ENCODE data around the gene FAM221B. TPM values are rescaled to one million over a fixed set of nuclear protein-coding genes. Genes with fewer than 3 reads are reported as not detected.

Gene FAM221B
- total RNA-seq, 1 donor from 2014 or later, result 1.1 TPM

DNA sequence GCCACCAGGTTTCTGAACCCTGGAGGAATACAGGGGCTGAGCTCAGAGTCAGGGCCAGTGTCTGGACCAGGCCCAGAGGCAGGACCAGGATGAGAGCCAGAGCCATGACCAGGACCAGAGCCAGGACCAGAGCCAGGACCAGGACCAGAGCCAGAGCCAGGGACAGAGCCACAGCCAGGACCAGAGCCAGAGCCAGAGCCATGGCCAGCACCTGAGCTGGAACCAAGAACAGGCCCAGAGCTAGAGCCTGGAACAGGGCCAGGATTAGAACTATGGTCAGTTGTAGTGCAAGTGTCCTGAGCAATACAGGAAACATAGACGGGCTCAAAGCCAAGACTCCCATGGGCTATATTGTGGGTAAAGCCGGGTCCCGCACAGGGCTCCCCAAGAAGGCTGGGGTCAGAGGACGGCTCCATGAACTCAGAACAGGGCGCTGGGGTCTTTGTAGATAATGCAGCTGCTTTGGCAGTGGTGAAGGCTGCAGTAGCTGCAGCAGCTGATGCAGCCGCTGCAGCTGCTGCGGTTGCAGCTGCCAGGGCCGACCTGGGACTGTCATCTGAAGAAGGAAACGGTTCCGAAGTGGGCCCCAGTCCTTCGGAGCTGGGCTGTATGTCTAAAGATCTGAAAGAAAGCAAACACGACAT is 17.0 kb downstream of the FAM221B start:
- TF ChIP-seq, protein P1, sequence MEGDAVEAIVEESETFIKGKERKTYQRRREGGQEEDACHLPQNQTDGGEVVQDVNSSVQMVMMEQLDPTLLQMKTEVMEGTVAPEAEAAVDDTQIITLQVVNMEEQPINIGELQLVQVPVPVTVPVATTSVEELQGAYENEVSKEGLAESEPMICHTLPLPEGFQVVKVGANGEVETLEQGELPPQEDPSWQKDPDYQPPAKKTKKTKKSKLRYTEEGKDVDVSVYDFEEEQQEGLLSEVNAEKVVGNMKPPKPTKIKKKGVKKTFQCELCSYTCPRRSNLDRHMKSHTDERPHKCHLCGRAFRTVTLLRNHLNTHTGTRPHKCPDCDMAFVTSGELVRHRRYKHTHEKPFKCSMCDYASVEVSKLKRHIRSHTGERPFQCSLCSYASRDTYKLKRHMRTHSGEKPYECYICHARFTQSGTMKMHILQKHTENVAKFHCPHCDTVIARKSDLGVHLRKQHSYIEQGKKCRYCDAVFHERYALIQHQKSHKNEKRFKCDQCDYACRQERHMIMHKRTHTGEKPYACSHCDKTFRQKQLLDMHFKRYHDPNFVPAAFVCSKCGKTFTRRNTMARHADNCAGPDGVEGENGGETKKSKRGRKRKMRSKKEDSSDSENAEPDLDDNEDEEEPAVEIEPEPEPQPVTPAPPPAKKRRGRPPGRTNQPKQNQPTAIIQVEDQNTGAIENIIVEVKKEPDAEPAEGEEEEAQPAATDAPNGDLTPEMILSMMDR (conservative IDR thresholded peaks at IDR 0.05), result no peak
- H3K4me1 Mint-ChIP-seq (ENCODE audit: unreplicated experiment), result peaks cover 27% of the 10 kb centered on the region
- H3K9me3 Mint-ChIP-seq, result peaks cover 3% of the 10 kb centered on the region
- peak overlapping the region; percentile 94 for H3K27ac Mint-ChIP-seq
- H3K27me3 Mint-ChIP-seq, result no peaks in the 10 kb centered on the region
- peak overlapping the region; percentile 90 for H3K4me3 Mint-ChIP-seq
- peaks cover 3% of the 10 kb centered on the region for H3K36me3 Mint-ChIP-seq
- no peak for DNase-seq (ENCODE audit: extremely low spot score, unreplicated experiment)

DNA sequence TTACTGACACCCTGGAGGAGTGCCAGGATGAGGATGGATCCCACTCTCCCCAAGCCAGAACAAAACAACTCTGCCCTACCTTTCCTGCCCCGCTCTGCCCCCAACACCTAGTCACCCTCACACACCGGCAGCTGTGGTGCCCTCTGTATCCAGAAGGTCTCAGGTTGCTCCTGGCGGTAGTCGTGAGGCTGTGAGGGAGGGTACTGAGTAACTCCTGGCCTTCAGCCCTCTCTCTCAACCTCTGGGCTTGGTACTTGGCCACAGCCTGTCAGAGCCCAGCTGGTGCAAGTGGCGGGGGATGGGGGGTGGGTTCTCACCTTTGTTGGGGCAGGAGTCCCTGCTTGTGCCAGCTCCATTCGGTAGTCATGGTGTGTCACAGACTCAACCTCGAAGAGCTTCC is 18.4 kb downstream of the FAM221B start:
- H3K36me3 Mint-ChIP-seq, result peaks cover 3% of the 10 kb centered on the region
- H3K27me3 Mint-ChIP-seq, result no peaks in the 10 kb centered on the region

DNA sequence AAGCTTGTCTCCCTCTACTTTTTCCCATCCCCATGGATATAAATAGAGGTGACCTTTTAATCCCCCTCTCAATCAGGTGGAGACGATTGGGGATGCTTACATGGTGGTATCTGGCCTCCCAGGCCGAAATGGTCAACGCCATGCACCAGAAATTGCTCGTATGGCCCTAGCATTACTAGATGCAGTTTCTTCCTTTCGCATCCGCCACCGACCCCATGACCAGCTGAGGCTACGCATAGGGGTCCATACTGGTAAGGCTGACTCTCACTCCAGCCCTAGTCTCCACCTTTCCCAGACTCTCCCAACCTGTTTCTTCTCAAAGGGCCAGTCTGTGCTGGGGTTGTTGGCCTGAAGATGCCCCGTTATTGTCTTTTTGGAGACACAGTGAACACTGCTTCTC is 20.1 kb downstream of the FAM221B start:
- peaks cover 15% of the 10 kb centered on the region for H3K4me1 Mint-ChIP-seq (ENCODE audit: unreplicated experiment)
- no peak for DNase-seq (ENCODE audit: extremely low spot score, unreplicated experiment)
- TF ChIP-seq, protein P1 (conservative IDR thresholded peaks at IDR 0.05), result no peak
- no peaks in the 10 kb centered on the region for H3K27me3 Mint-ChIP-seq
- peaks cover 3% of the 10 kb centered on the region for H3K36me3 Mint-ChIP-seq
- no peaks in the 10 kb centered on the region for H3K9me3 Mint-ChIP-seq
- no peak overlapping the region for H3K27ac Mint-ChIP-seq
- no peak overlapping the region for H3K4me3 Mint-ChIP-seq

More for the DNA sequence above, 18.4 kb downstream of the FAM221B start:
- peaks cover 21% of the 10 kb centered on the region for H3K4me1 Mint-ChIP-seq (ENCODE audit: unreplicated experiment)
- H3K4me3 Mint-ChIP-seq, result no peak overlapping the region
- no peak for DNase-seq (ENCODE audit: extremely low spot score, unreplicated experiment)
- H3K9me3 Mint-ChIP-seq, result no peaks in the 10 kb centered on the region
- H3K27ac Mint-ChIP-seq, result no peak overlapping the region
- TF ChIP-seq, protein P1 (conservative IDR thresholded peaks at IDR 0.05), result no peak

DNA sequence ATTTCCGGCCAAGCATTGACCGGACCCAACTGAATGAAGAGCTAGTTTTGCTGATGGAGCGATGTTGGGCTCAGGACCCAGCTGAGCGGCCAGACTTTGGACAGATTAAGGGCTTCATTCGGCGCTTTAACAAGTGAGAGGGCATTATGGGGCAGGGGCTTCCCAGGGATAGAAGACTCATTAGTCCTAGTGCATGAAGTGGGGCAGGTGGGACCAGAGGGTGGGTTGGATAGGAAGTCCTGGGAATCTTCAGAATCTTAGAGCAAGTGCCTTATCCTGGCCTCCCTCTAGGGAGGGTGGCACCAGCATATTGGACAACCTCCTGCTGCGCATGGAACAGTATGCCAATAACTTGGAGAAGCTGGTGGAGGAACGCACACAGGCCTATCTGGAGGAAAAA is 22.4 kb downstream of the FAM221B start:
- Mint-ChIP-seq H3K27me3 (no peaks in the 10 kb centered on the region), H3K36me3 (peaks cover 9% of the 10 kb centered on the region), H3K4me1 (ENCODE audit: unreplicated experiment) (no peaks in the 10 kb centered on the region), H3K4me3 (no peak overlapping the region), H3K27ac (no peak overlapping the region), H3K9me3 (no peaks in the 10 kb centered on the region)
- TF ChIP-seq, protein P1 (conservative IDR thresholded peaks at IDR 0.05), result no peak
- no peak for DNase-seq (ENCODE audit: extremely low spot score, unreplicated experiment)

DNA sequence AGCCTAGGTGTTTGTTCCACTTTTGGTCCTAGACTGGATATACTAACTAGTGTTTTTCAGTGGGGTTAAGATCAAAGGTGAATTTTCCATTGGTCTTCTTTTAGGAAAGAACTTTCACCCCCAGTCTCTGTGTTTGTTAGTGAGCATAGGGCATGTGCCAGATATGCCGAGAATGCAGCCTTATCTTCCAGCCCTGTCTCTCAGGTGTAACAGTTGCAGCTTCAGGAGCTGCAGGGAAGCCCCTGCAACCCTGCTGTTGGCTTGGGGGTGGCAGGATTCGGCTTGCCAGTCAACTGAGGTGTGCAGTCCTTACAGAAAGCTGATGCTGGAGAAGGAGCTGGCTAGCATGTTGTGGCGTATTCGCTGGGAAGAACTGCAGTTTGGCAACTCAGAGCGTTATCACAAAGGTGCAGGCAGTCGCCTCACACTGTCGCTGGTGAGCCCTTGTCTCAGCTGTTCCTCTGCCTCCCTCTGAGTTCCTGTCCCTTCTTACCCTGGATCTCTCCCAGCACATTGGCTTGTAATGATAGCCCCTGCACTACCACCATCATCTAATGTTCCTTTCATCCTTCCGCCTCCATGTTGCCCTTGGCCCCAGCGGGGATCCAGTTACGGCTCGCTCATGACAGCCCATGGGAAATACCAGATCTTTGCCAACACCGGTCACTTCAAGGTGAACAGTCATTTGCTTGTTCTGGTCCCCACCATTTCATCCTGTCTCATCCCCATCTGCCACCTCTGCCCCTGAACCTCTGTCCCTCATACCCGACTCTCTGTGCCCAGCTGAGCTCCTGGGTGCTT is 27.0 kb downstream of the FAM221B start:
- TF ChIP-seq, protein P1 (conservative IDR thresholded peaks at IDR 0.05), result no peak
- Mint-ChIP-seq H3K27me3 (no peaks in the 10 kb centered on the region), H3K9me3 (no peaks in the 10 kb centered on the region), H3K4me3 (no peak overlapping the region), H3K4me1 (ENCODE audit: unreplicated experiment) (peaks cover 6% of the 10 kb centered on the region), H3K36me3 (peaks cover 13% of the 10 kb centered on the region), H3K27ac (no peak overlapping the region)
- DNase-seq (ENCODE audit: extremely low spot score, unreplicated experiment), result no peak

Measured in type B pancreatic cell (in vitro differentiated cells).